NCI-H82 treated with DMSO at 0.1 percent for 48 hours (cell line): ENCODE data around the gene ZNF609.

Experiments used
- DNase-seq: peaks from one replicate; lab custom pipeline; 2025; ENCODE audit not compliant: unreplicated experiment; lab: John Stamatoyannopoulos, UW

The ZNF609 gene

GRCh38 chr15:64530918-64531317, 70.5 kb downstream of the ZNF609 start:
- no peak for DNase-seq

DNA sequence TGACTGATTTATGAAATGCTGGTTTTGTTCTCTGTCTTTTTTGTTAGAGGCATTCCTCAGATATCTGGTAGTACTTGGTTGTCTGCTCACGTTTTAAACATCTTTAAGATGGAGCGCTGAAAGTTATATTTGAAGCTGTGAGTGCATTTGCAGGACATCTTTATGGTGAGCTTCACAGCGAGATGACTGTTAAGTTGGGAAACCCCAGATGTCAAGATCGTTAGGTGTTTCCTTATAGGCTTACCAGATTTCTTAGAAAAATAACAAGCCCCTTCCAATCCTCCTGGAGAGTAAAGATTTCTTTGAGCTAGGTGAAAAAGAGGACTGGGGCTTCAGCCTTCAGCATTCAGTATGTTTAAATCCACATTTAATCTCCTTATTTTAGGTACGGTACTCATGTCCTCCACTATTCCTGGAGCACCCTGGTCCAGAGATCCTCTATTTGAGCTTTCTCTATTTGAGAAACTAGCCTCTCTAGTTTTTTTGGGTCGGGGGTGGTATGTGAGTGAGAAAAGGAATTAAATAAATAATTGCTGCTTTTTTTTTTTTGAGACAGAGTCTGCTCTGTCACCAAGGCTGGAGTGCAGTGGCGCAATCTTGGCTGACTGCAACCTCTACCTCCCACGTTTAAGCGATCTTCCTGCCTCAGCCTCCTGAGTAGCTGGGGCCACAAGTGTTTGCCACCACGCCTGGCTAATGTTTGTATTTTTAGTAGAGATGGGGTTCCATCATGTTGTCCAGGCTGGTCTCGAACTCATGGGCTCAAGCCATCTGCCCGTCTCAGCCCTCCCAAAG, 72.3 kb downstream of the ZNF609 start:
- peak; percentile 19 for DNase-seq

- no peak for DNase-seq
Measured at GRCh38 chr15:64535460-64536243, 75.3 kb downstream of the ZNF609 start.

- no peak for DNase-seq
Measured at GRCh38 chr15:64536244-64536836, 76.0 kb downstream of the ZNF609 start.

DNA sequence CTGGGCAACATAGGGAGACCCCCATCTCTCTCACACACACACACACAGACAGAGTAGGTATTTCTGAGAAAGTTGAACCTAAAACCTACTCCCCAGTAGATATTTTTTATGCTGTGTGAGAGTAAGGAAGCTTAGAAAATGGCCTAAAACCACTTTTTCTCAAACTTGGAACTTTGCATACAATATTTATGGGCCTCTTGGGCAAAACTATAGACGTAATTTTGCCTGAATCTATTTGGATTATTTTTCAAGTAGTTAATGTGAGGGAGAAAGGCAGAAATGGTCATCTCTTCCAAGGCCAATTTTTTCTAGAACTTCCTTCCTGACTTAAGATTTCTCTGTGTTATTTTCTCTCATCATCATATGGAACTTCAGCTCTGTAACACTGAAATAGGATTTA, 81.7 kb downstream of the ZNF609 start:
- DNase-seq = no peak

- DNase-seq = no peak
Measured at GRCh38 chr15:64544450-64544849, 84.1 kb downstream of the ZNF609 start.

DNA sequence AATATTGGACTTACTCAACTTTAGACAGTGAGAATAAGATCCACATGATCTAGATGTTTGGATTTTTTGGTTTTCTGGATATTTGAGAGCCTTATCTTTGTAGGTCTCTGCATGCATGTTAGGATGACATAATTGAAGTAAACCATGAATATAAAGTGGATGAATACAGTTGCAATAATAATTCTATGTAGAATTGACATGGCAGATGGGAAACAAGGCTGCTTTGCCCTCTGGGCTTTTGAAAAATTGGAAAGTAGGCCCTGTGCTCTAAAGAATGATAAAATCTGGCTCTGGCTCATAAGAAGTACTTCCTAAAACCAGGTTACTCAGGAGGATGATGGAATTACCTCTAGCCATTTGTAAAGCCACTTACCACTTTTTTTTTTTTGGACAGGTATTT, 86.9 kb downstream of the ZNF609 start:
- DNase-seq = no peak

DNA sequence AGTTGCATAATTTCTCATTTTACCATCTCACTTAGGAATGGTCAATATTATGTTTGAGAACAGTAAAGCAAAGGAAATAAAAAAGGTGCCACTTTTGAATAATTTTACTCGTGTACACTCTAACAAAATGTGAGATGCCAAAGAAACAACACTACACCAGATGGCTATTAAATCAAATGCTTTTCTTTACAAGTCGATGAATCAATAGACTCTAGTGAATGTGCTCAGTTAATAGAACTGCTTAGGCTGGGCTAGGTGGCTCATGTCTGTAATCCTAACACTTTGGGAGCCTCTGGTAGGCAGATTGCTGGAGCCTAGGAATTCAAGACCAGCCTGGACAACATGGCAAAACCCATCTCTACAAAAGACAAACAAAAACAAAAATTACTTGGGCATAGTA, 87.9 kb downstream of the ZNF609 start:
- no peak for DNase-seq

- DNase-seq = no peak
Measured at GRCh38 chr15:64549860-64550259, 89.5 kb downstream of the ZNF609 start.

GRCh38 chr15:64552281-64552948, 92.0 kb downstream of the ZNF609 start:
- no peak for DNase-seq

GRCh38 chr15:64558460-64559179, 98.2 kb downstream of the ZNF609 start:
- no peak for DNase-seq

DNA sequence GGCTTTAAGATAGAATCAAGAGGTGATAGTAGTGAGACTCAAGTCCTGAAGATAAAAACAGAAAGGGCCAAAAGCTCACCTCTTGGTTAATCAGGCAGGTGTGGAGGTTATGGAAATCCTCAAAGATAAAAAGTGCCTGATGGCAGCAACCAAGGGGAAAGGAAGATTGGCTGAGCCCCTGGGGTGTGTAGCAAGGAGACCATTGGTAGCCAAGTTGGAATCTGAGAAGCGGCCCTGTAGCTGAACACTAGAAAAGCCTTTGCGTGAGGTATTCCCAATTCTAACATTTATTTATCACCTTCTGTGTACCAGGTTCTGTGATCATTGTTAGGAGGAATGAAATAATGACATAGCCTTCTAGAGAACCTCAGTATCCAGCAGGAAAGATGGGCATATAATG, 98.9 kb downstream of the ZNF609 start:
- no peak for DNase-seq

GRCh38 chr15:64560501-64560900, 100.1 kb downstream of the ZNF609 start:
- no peak for DNase-seq

DNA sequence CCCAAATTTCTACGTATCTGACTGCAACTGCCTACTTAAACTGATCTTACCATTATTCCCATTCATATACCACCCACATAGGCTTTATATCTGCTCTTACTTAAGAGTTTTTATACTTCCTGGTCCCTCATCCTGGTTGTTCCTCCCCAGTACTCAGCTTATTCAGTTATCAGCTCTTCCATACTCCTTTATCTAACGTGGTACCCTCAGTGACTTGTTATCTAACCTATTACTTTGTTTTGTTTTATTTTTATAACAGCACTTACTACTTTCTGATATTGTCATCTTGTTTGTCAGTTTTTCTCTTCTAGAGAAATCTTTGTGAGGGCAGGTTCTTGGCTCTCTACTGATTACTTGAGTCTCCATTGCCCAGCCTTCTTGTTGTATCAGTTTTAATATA, 100.6 kb downstream of the ZNF609 start:
- DNase-seq = no peak

- DNase-seq = no peak
Measured at GRCh38 chr15:64562003-64562640, 101.7 kb downstream of the ZNF609 start.

- no peak for DNase-seq
Measured at GRCh38 chr15:64566102-64566501, 105.7 kb downstream of the ZNF609 start.

GRCh38 chr15:64566629-64567427, 106.5 kb downstream of the ZNF609 start:
- DNase-seq = peak; percentile 36

DNA sequence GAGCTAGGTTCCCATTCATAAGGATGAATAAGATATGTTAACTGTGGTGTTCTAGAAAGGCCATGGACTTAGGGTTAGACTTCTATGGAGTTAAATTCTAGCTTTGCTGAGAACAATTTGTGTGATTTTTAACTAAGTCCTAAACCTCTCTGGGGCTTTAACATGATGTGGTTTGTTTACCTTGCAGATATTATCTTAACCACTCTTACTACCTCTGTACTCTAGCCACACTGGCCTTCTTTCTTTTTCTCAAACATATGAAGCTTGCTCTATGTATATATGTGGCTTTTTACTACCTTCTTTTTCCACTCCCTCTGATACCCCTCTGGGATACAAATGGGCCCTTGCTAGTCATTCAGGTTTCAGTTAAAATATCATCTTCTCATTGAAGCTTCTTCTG, 108.4 kb downstream of the ZNF609 start:
- DNase-seq = no peak

DNA sequence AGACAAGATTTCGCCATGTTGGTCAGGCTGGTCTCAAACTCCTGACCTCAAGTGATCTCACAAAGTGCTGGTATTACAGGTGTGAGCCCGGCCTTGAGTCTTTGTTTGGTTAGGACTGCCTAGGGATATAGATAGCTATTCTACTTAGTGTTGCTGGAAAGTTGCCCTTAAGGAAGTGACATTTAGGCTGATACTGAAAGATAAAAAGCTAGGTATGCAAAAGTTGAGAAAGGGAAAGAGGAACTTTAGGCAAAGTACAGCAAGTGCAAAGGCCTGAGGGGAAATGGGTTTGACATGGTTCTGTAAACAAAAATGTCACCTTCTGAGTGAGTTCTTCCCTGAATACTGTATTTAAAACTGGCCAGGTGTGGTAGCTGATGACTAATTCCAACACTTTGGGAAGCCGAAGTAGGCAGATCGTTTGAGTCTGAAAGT, 111.5 kb downstream of the ZNF609 start:
- DNase-seq = no peak
